Ovary (tissue), 9 donors: ENCODE results near the gene SNCA. TPM values are rescaled to one million over a fixed set of nuclear protein-coding genes. Genes with fewer than 3 reads are reported as not detected.
A peak's percentile ranks its signal among the peaks of the same experiment; 100 is the strongest.

Experiments used
- DNase-seq, 5 donors: peaks; one replicate each; pipeline ENCODE4 v3.0.0-alpha.2; 2019 to 2020
- H3K27ac ChIP-seq, 2 donors: fragments of 200-600 bp; one replicate each; pipeline versions ENCODE4 v1.5.1 to v1.8.0; 2019 to 2022
- H3K27me3 ChIP-seq: fragments of 200-600 bp; one replicate; pipeline ENCODE4 v1.8.0; 2022
- H3K36me3 ChIP-seq: fragments of 200-600 bp; sonication (generic); one replicate; pipeline ENCODE4 v1.5.1; 2019
- H3K4me1 ChIP-seq: one replicate; pipeline ENCODE4 v1.8.1; 2013; ENCODE audit warnings: mild to moderate bottlenecking, moderate library complexity; ENCODE audit not compliant: insufficient read depth
- H3K4me3 ChIP-seq: fragments of 200-600 bp; sonication (generic); one replicate; pipeline ENCODE4 v1.5.1; 2017
- H3K9me3 ChIP-seq, 2 donors: fragments of 200-600 bp in 1 of 2; sonication (generic) in 1 of 2; one replicate each; pipeline versions ENCODE4 v1.5.1 to v1.8.1; 2013 to 2019; ENCODE audit warnings: mild to moderate bottlenecking in 1 of 2, moderate library complexity in 1 of 2
- CTCF ChIP-seq, 3 donors: fragments of 450-650 bp in 2 of 3; fragments of 200-600 bp in 1 of 3; IDR thresholded peaks; one replicate each; pipeline versions ENCODE4 v1.5.1 to v1.8.0; 2016 to 2022; ENCODE audit warnings: antibody characterized with exemption in 3 of 3, mild to moderate bottlenecking in 1 of 3
- EP300 ChIP-seq: sonication (generic); formaldehyde crosslinking; IDR thresholded peaks from one replicate; pipeline ENCODE4 v1.6.1; 2017; ENCODE audit warnings: antibody characterized with exemption
- POLR2A ChIP-seq: fragments of 450-650 bp; IDR thresholded peaks from one replicate; pipeline ENCODE4 v1.6.1; 2017; ENCODE audit warnings: antibody characterized with exemption, mild to moderate bottlenecking, moderate library complexity
- WGBS, 3 donors: extraction: QIAGEN DNeasy Blood & Tissue Kit in 1 of 3; methylation state at CpG; one replicate each; pipeline versions ENCODE4 v1.1.5 to v1.1.7; 2013 to 2017; 5-methylcytosine and 5-hydroxymethylcytosine counted together
- intact Hi-C, 4 donors: fragments of 100-400 bp; cut with DNase I; formaldehyde crosslinking; loops; one replicate each; pipeline versions ENCODE4 v1.11.0 to v1.15.1; 2022 to 2023
- polyA plus RNA-seq, 2 donors: library from polyadenylated mRNA; stranded (reverse); fragments of 200-250 nt in 1 of 2; fragments of 350-450 nt in 1 of 2; fragmentation: Illumina TruSeq in 1 of 2; extraction: RNeasy Lipid Tissue Mini Kit (QIAGEN cat#74804) in 1 of 2; gene quantifications; one replicate each; pipeline ENCODE4 v1.2.3, GENCODE V29; 2013 to 2014
- total RNA-seq, 7 donors: library from RNA; depleted of rRNA in 2 of 7; stranded (reverse); fragments of >200 nt in 2 of 7; fragmentation: NEBNext Ultra II Directional in 3 of 7; extraction: Animal tissue kit (Norgen Biotek cat#: 25700) in 3 of 7; gene quantifications; one replicate each; pipeline versions ENCODE4 v1.1.0 to v1.2.4, GENCODE V29; 2016 to 2023
- donor health status: DM: no; HTN: no; CAD: no; lungs with moderate emphysema.
- donor health status: DM: no; HTN: no; CAD: no.
- donor health status: Bipolar disorder and iron deficiency.
- donor health status: DM: yes; HTN: yes; CAD: no.
- donor health status: DM: no; HTN: no; CAD: no.
- donor health status: DM: yes; HTN: yes; CAD: no.

Gene SNCA
- total and polyA plus RNA-seq, 9 donors = 7.6 to 69.8 (median 24.4) TPM

GRCh38 chr4:89755220-89755619, 81.7 kb downstream of the SNCA start:
- DNase-seq = no peak
- Histone ChIP-seq H3K36me3 (no peaks in the 10 kb centered on the region), H3K9me3 (no peaks in the 10 kb centered on the region), H3K27ac (no peak overlapping the region), H3K27me3 (no peaks in the 10 kb centered on the region), H3K4me1 (peaks cover 6% of the 10 kb centered on the region), H3K4me3 (no peak overlapping the region)
- TF ChIP-seq POLR2A (no peak), CTCF (IDR thresholded peaks at IDR 0.05) (no peak), EP300 (no peak)
- intact Hi-C loops = loop anchor here in 1 of 4 donors (10.0 kb wide), 1 partner anchor 80 kb away; the partner anchor contains the start of gene SNCA

- 90 to 92% (median 91%) methylated on average over 4 of the region's 4 CpGs for WGBS, 3 donors
- Histone ChIP-seq H3K4me1 (peaks cover 6% of the 10 kb centered on the region), H3K27ac (no peak overlapping the region), H3K36me3 (no peaks in the 10 kb centered on the region), H3K4me3 (no peak overlapping the region), H3K27me3 (no peaks in the 10 kb centered on the region), H3K9me3 (no peaks in the 10 kb centered on the region)
- TF ChIP-seq CTCF (IDR thresholded peaks at IDR 0.05) = no peak
- no peak for TF ChIP-seq POLR2A
- no peak for TF ChIP-seq EP300
- DNase-seq = no peak
- intact Hi-C loops = loop anchor here in 1 of 4 donors (10.0 kb wide), 1 partner anchor 80 kb away; the partner anchor contains the start of gene SNCA
These were observed 82.4 kb downstream of the SNCA start for GRCh38 chr4:89754531-89754930.

GRCh38 chr4:89753601-89754066, 83.3 kb downstream of the SNCA start:
- peak overlapping the region in 1 of 2 donors; percentile 64 for H3K27ac ChIP-seq
- no peak overlapping the region for H3K4me3 ChIP-seq
- 3 to 12% (median 6%) methylated on average over 5 of the region's 5 CpGs for WGBS, 3 donors
- no peaks in the 10 kb centered on the region for H3K36me3 ChIP-seq
- H3K27me3 ChIP-seq = no peaks in the 10 kb centered on the region
- TF ChIP-seq EP300 (no peak), CTCF (IDR thresholded peaks at IDR 0.05) (no peak), POLR2A (no peak)
- peaks cover 6% of the 10 kb centered on the region for H3K4me1 ChIP-seq
- H3K9me3 ChIP-seq = no peaks in the 10 kb centered on the region
- DNase-seq = no peak
- intact Hi-C loops = loop anchor here in 1 of 4 donors (10.0 kb wide), 1 partner anchor 81 kb away; the partner anchor contains the start of gene SNCA

GRCh38 chr4:89752932-89753598, 83.9 kb downstream of the SNCA start:
- H3K27ac ChIP-seq = peak overlapping the region in 1 of 2 donors; percentile 64
- peak in 3 of 5 donors; percentile 23 to 48 (median 47) for DNase-seq
- intact Hi-C loops = loop anchor here in 1 of 4 donors (10.0 kb wide), 1 partner anchor 82 kb away; the partner anchor contains the start of gene SNCA

More at GRCh38 chr4:89752932-89753598, 83.9 kb downstream of the SNCA start:
- 14 to 19% (median 16%) methylated on average over 7 of the region's 7 CpGs for WGBS, 3 donors
- no peaks in the 10 kb centered on the region for H3K36me3 ChIP-seq
- H3K27me3 ChIP-seq = no peaks in the 10 kb centered on the region
- no peak overlapping the region for H3K4me3 ChIP-seq
- H3K4me1 ChIP-seq = peaks cover 6% of the 10 kb centered on the region
- TF ChIP-seq CTCF (IDR thresholded peaks at IDR 0.05) = no peak
- no peak for TF ChIP-seq POLR2A
- H3K9me3 ChIP-seq = no peaks in the 10 kb centered on the region
